Activated effector memory CD4-positive, alpha-beta T cell treated with anti-CD3 and anti-CD28 coated beads, Interleukin-2, amount 50 U/mL, for 16 hours (primary cell): Measurements from ENCODE around the gene ZNF382.
"Not testable (repeated sequence)": the region's sequence is repeated elsewhere in the genome, so short reads cannot be mapped to it uniquely, and the experiment has no call there.

Experiments used
- DNase-seq: peaks from one replicate; pipeline ENCODE4 v3.0.0-alpha.2; 2020

The ZNF382 gene

GRCh38 chr19:36605101-36605876 is at the start of gene ZNF382:
Gene ZNF382, plus strand, starts transcription at chr19:36605313. Its CDS starts 4,602 bp downstream, at chr19:36609915.
- DNase-seq = peak; percentile 96

- DNase-seq = no peak
Measured at GRCh38 chr19:36564391-36564790, 40.7 kb upstream of the ZNF382 start.

- no peak for DNase-seq
Measured at GRCh38 chr19:36572593-36573019, 32.5 kb upstream of the ZNF382 start.

- DNase-seq = peak; percentile 95
Measured at GRCh38 chr19:36573020-36573894, 31.9 kb upstream of the ZNF382 start, which contains the start of gene ZNF529. Gene ZNF529, minus strand, starts transcription at chr19:36573292. Its CDS starts 946 bp downstream, at chr19:36572346.

- DNase-seq = no peak
Measured at GRCh38 chr19:36573895-36574720, 31.0 kb upstream of the ZNF382 start.

- no peak for DNase-seq
Measured at GRCh38 chr19:36574741-36575140, 30.4 kb upstream of the ZNF382 start.

GRCh38 chr19:36577271-36577996 is 27.7 kb upstream of the ZNF382 start:
- DNase-seq = no peak

- no peak for DNase-seq
Measured at GRCh38 chr19:36579255-36579654, 25.9 kb upstream of the ZNF382 start.

GRCh38 chr19:36602681-36603080 is 2.4 kb upstream of the ZNF382 start:
- not testable (repeated sequence) for DNase-seq

- DNase-seq = peak; percentile 96
Measured at GRCh38 chr19:36604656-36605100, 435 bp upstream of the ZNF382 start.

- no peak for DNase-seq
Measured at GRCh38 chr19:36605877-36606478, 865 bp downstream of the ZNF382 start.

- DNase-seq = no peak
Measured at GRCh38 chr19:36627057-36627456, 21.9 kb downstream of the ZNF382 start.

- no peak for DNase-seq
Measured at GRCh38 chr19:36635342-36635741, 30.2 kb downstream of the ZNF382 start.

GRCh38 chr19:36638862-36639510 is 33.9 kb downstream of the ZNF382 start:
- no peak for DNase-seq

GRCh38 chr19:36646746-36647145 is 41.6 kb downstream of the ZNF382 start:
- no peak for DNase-seq

GRCh38 chr19:36652958-36653357 is 47.8 kb downstream of the ZNF382 start:
- no peak for DNase-seq

- no peak for DNase-seq
Measured at GRCh38 chr19:36665832-36666231, 60.7 kb downstream of the ZNF382 start.

- no peak for DNase-seq
Measured at GRCh38 chr19:36668646-36669045, 63.5 kb downstream of the ZNF382 start.

GRCh38 chr19:36672368-36672767 is 67.3 kb downstream of the ZNF382 start:
- DNase-seq = no peak

GRCh38 chr19:36674201-36674600 is 69.1 kb downstream of the ZNF382 start:
- no peak for DNase-seq

GRCh38 chr19:36679455-36679854 is 74.3 kb downstream of the ZNF382 start:
- no peak for DNase-seq
